Measurements from ENCODE around the gene GATAD2B.

GATAD2B gene

GRCh38 chr1:153942766-153943549 lies 20.2 kb upstream of the GATAD2B start:
- TF ChIP-seq, protein P1, sequence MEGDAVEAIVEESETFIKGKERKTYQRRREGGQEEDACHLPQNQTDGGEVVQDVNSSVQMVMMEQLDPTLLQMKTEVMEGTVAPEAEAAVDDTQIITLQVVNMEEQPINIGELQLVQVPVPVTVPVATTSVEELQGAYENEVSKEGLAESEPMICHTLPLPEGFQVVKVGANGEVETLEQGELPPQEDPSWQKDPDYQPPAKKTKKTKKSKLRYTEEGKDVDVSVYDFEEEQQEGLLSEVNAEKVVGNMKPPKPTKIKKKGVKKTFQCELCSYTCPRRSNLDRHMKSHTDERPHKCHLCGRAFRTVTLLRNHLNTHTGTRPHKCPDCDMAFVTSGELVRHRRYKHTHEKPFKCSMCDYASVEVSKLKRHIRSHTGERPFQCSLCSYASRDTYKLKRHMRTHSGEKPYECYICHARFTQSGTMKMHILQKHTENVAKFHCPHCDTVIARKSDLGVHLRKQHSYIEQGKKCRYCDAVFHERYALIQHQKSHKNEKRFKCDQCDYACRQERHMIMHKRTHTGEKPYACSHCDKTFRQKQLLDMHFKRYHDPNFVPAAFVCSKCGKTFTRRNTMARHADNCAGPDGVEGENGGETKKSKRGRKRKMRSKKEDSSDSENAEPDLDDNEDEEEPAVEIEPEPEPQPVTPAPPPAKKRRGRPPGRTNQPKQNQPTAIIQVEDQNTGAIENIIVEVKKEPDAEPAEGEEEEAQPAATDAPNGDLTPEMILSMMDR (IDR thresholded peaks at IDR 0.05; ENCODE audit: insufficient read depth, low read length, missing control alignments) = no peak
- no peak for DNase-seq (ENCODE audit: low read depth, low spot score)
- CTCF ChIA-PET = interaction anchor here (0.5 to 4.3 kb wide), 5 partner anchors 10 to 432 kb away, joined by 3 to 83 read pairs (median 8); partner anchors contain the start of genes CREB3L4, CRTC2 and RAB13
- POLR2A ChIA-PET = interaction anchor here (0.6 kb wide), 1 partner anchor 51 kb away, joined by 4 read pairs; no protein-coding TSS in a partner anchor
- H3K4me3 ChIP-seq (ENCODE audit: low read depth, low read length) = no peak overlapping the region

DNA sequence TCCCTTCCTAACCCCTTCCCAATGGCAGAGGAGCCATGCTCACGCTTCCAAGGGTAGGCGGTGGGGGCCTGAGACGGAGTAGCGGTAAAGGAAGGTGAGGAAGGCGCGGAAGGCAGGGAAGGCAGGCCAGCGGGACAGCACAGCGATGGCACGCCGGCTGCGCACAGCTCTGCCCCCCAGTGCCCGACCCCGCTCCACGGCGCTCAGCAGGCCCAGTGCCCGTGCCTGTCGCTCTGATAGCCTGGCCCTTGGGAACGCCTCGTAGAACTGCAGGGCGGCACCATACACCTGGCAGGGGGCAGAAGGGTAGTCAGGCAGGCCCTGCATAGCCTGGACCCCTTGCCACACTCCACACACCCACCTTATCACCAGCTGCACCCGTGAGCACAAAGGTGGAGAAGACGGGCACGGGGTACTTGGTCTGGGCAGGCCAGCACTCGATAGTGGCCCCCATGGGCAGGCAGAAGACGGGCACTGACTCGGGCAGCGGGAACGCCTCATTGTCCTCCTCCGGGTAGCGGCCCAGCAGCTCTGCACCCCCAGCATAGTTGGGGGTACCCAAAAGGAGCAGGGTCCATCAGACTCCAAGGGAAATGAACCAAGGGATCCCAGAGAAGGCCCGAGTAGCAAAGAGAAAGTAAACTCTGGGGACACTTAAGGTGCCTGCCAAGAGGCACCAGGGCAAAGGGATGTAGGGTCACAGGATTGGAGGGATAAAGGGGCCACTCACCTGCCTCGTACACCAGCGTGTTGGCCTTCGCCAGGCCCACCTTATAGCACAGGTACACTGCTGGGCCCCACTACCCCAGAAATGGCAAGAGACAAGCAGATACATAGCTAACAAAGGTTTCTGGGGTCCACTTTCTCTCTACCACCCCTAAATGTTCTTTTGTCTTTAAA lies 19.3 kb upstream of the GATAD2B start:
- POLR2A ChIA-PET = interaction anchor here (1.4 kb wide), 1 partner anchor 14 kb away, joined by 5 read pairs; no protein-coding TSS in a partner anchor
- TF ChIP-seq, protein P1 (IDR thresholded peaks at IDR 0.05; ENCODE audit: insufficient read depth, low read length, missing control alignments) = no peak
- no peak for DNase-seq (ENCODE audit: low read depth, low spot score)
- H3K4me3 ChIP-seq (ENCODE audit: low read depth, low read length) = no peak overlapping the region
- CTCF ChIA-PET = interaction anchor here (1.3 kb wide), 1 partner anchor 11 kb away, joined by 4 read pairs; no protein-coding TSS in a partner anchor

GRCh38 chr1:153940756-153941155 lies 18.0 kb upstream of the GATAD2B start:
- no peak for DNase-seq (ENCODE audit: low read depth, low spot score)
- TF ChIP-seq, protein P1 (IDR thresholded peaks at IDR 0.05; ENCODE audit: insufficient read depth, low read length, missing control alignments) = no peak
- H3K4me3 ChIP-seq (ENCODE audit: low read depth, low read length) = no peak overlapping the region
- CTCF ChIA-PET = interaction anchor here (1.1 to 2.3 kb wide), 5 partner anchors 10 to 113 kb away, joined by 3 to 6 read pairs (median 4); partner anchors contain the start of gene JTB
- POLR2A ChIA-PET = interaction anchor here (1.4 to 2.1 kb wide), 2 partner anchors 12 to 17 kb away, joined by 5 to 6 read pairs; partner anchors contain the start of gene GATAD2B

DNA sequence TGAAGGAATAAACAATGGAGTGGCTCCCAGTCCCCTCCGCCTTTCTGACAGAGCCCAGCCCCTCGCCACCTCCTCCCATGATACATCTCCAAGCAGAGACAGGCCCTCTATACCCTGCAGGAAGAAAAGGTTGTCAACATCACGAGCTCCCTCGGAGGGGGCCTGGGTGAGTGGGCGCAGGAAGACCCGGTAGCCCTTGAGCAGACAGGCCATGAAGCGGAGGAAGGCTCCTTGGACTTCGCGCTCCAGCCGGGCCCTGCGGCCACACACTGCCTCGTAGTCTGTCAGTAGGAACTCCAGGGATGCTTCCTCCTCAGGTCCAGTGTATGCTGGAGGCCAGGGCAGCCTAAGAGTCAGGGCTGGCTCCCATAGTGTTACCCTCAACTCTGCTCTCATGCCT lies 16.7 kb upstream of the GATAD2B start:
- TF ChIP-seq, protein P1 (IDR thresholded peaks at IDR 0.05; ENCODE audit: insufficient read depth, low read length, missing control alignments) = no peak
- DNase-seq (ENCODE audit: low read depth, low spot score) = no peak
- ChIA-PET CTCF (interaction anchor here (0.9 to 2.3 kb wide), 6 partner anchors 10 to 141 kb away, joined by 3 to 6 read pairs (median 4); partner anchors contain the start of gene JTB), POLR2A (interaction anchor here (2.1 kb wide), 1 partner anchor 16 kb away, joined by 6 read pairs; the partner anchor contains the start of gene GATAD2B)
- H3K4me3 ChIP-seq (ENCODE audit: low read depth, low read length) = no peak overlapping the region

DNA sequence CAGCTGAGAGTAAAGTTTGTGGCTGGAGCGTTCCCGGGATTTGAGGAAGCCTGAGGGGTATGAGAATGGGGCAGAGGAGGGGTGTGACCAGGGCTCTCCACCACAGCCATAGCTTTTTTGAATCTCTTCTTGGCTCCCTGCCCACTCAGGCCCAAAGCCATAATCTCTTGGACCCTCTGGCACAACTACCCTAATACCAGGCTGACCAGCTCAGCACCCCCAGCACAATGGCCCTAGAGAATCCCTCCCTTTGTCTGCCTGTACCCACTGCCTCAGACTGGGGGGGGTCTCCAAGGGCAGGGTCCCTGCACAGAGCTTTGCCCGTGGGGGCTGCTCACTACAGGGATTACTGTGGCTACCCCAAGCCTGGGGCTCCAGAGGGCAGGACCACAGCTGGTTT lies 16.2 kb upstream of the GATAD2B start:
- ChIA-PET CTCF (interaction anchor here (1.3 to 1.5 kb wide), 2 partner anchors 9 to 19 kb away, joined by 3 to 5 read pairs; no protein-coding TSS in a partner anchor), POLR2A (interaction anchor here (2.1 kb wide), 1 partner anchor 16 kb away, joined by 6 read pairs; the partner anchor contains the start of gene GATAD2B)
- TF ChIP-seq, protein P1 (IDR thresholded peaks at IDR 0.05; ENCODE audit: insufficient read depth, low read length, missing control alignments) = no peak
- no peak overlapping the region for H3K4me3 ChIP-seq (ENCODE audit: low read depth, low read length)
- DNase-seq (ENCODE audit: low read depth, low spot score) = no peak

All from AG04449 (cell line).